Osteoblast (primary cell): ENCODE measurements around the gene DTNB. TPM values are rescaled to one million over a fixed set of nuclear protein-coding genes. Genes with fewer than 3 reads are reported as not detected.

ENCODE experiments used
- DNase-seq: peaks from one replicate; pipeline ENCODE4 v3.0.0; 2011; ENCODE audit warnings: low spot score, mixed read lengths; ENCODE audit not compliant: insufficient read length; ENCODE audit errors: missing footprints
- H2AFZ ChIP-seq: 2 replicates; pipeline ENCODE4 v1.6.0; 2011; ENCODE audit warnings: mild to moderate bottlenecking, low read length
- H3K27ac ChIP-seq: 2 replicates; pipeline ENCODE4 v1.5.1; 2011; ENCODE audit warnings: mild to moderate bottlenecking, low read depth, low read length, moderate library complexity
- H3K27me3 ChIP-seq: 2 replicates; pipeline ENCODE4 v1.6.0; 2012; ENCODE audit warnings: mild to moderate bottlenecking, control low read depth, inconsistent platforms, low read length, moderate library complexity; ENCODE audit not compliant: insufficient read depth
- H3K36me3 ChIP-seq: 2 replicates; pipeline ENCODE4 v1.5.1; 2011; ENCODE audit warnings: mild to moderate bottlenecking, low read length, control low read depth, moderate library complexity; ENCODE audit not compliant: insufficient read depth
- H3K4me1 ChIP-seq: 2 replicates; pipeline ENCODE4 v1.5.1; 2011; ENCODE audit warnings: mild to moderate bottlenecking, low read length, control low read depth, moderate library complexity; ENCODE audit not compliant: insufficient read depth
- H3K4me2 ChIP-seq: 2 replicates; pipeline ENCODE4 v1.6.0; 2011; ENCODE audit warnings: mild to moderate bottlenecking, low read length; ENCODE audit not compliant: insufficient read depth
- H3K4me3 ChIP-seq: fragments of 200-600 bp; sonication (generic); 3 replicates; pipeline ENCODE4 v1.5.1; 2012; ENCODE audit warnings: mild to moderate bottlenecking, low read length, inconsistent platforms; ENCODE audit not compliant: insufficient read depth
- H3K79me2 ChIP-seq: 2 replicates; pipeline ENCODE4 v1.6.0; 2012; ENCODE audit warnings: mild to moderate bottlenecking, low read length, control low read depth, inconsistent platforms; ENCODE audit not compliant: insufficient read depth
- H3K9me3 ChIP-seq: 2 replicates; pipeline ENCODE4 v1.5.1; 2011; ENCODE audit warnings: low read depth, low read length, control low read depth
- H4K20me1 ChIP-seq: 2 replicates; pipeline ENCODE4 v1.6.0; 2012; ENCODE audit warnings: mild to moderate bottlenecking, low read length, control low read depth; ENCODE audit not compliant: insufficient read depth
- CTCF ChIP-seq: IDR thresholded peaks from 2 replicates; pipeline ENCODE4 v1.5.1; 2011; ENCODE audit warnings: mild to moderate bottlenecking, low read depth, low read length, moderate library complexity; ENCODE audit errors: extremely low read depth
- total RNA-seq: library from RNA; depleted of rRNA; stranded (reverse); fragments of >200 nt; gene quantifications from 2 replicates; pipeline ENCODE4 v1.2.3, GENCODE V29; 2012

The DTNB gene
- total RNA-seq, 1 donor = 9.8 TPM

GRCh38 chr2:25470806-25471205 lies 202.6 kb downstream of the DTNB start:
- no peaks in the 10 kb centered on the region for H3K27me3 ChIP-seq
- no peak for TF ChIP-seq CTCF

GRCh38 chr2:25467743-25468142 lies 205.6 kb downstream of the DTNB start:
- no peak for TF ChIP-seq CTCF

More at GRCh38 chr2:25470806-25471205, 202.6 kb downstream of the DTNB start:
- Histone ChIP-seq H3K9me3 (peaks cover 2% of the 10 kb centered on the region), H2AFZ (no peak overlapping the region), H3K79me2 (no peaks in the 10 kb centered on the region), H3K27ac (no peak overlapping the region), H3K4me2 (no peak overlapping the region), H3K36me3 (no peaks in the 10 kb centered on the region), H4K20me1 (no peaks in the 10 kb centered on the region), H3K4me1 (no peaks in the 10 kb centered on the region), H3K4me3 (no peak overlapping the region)
- no peak for DNase-seq

GRCh38 chr2:25462021-25462420 lies 211.4 kb downstream of the DTNB start:
- Histone ChIP-seq H3K36me3 (no peaks in the 10 kb centered on the region), H3K4me1 (no peaks in the 10 kb centered on the region), H3K27me3 (no peaks in the 10 kb centered on the region), H3K4me2 (no peak overlapping the region), H4K20me1 (no peaks in the 10 kb centered on the region), H3K4me3 (no peak overlapping the region), H3K79me2 (no peaks in the 10 kb centered on the region), H3K9me3 (no peaks in the 10 kb centered on the region), H2AFZ (no peak overlapping the region), H3K27ac (no peak overlapping the region)
- no peak for TF ChIP-seq CTCF
- no peak for DNase-seq

More at GRCh38 chr2:25467743-25468142, 205.6 kb downstream of the DTNB start:
- no peaks in the 10 kb centered on the region for H3K36me3 ChIP-seq
- H3K79me2 ChIP-seq = no peaks in the 10 kb centered on the region
- no peak overlapping the region for H3K4me3 ChIP-seq
- no peaks in the 10 kb centered on the region for H3K4me1 ChIP-seq
- no peak overlapping the region for H2AFZ ChIP-seq
- H3K9me3 ChIP-seq = no peaks in the 10 kb centered on the region
- H3K27me3 ChIP-seq = no peaks in the 10 kb centered on the region
- no peaks in the 10 kb centered on the region for H4K20me1 ChIP-seq
- no peak overlapping the region for H3K27ac ChIP-seq
- no peak overlapping the region for H3K4me2 ChIP-seq
- DNase-seq = no peak

- H2AFZ ChIP-seq = no peak overlapping the region
Observed at GRCh38 chr2:25460261-25460905, 213.0 kb downstream of the DTNB start.

More at GRCh38 chr2:25460261-25460905, 213.0 kb downstream of the DTNB start:
- Histone ChIP-seq H3K4me1 (no peaks in the 10 kb centered on the region), H4K20me1 (no peaks in the 10 kb centered on the region), H3K4me3 (no peak overlapping the region), H3K9me3 (no peaks in the 10 kb centered on the region), H3K79me2 (no peaks in the 10 kb centered on the region), H3K36me3 (no peaks in the 10 kb centered on the region), H3K4me2 (no peak overlapping the region), H3K27me3 (no peaks in the 10 kb centered on the region), H3K27ac (no peak overlapping the region)
- TF ChIP-seq CTCF = no peak
- peak; percentile 9 for DNase-seq
